DMS153 (cell line): ENCODE results near the gene CNTNAP2.

Source experiments
- DNase-seq: peaks from one replicate; lab custom pipeline; 2025; lab: John Stamatoyannopoulos, UW

The CNTNAP2 gene

DNA sequence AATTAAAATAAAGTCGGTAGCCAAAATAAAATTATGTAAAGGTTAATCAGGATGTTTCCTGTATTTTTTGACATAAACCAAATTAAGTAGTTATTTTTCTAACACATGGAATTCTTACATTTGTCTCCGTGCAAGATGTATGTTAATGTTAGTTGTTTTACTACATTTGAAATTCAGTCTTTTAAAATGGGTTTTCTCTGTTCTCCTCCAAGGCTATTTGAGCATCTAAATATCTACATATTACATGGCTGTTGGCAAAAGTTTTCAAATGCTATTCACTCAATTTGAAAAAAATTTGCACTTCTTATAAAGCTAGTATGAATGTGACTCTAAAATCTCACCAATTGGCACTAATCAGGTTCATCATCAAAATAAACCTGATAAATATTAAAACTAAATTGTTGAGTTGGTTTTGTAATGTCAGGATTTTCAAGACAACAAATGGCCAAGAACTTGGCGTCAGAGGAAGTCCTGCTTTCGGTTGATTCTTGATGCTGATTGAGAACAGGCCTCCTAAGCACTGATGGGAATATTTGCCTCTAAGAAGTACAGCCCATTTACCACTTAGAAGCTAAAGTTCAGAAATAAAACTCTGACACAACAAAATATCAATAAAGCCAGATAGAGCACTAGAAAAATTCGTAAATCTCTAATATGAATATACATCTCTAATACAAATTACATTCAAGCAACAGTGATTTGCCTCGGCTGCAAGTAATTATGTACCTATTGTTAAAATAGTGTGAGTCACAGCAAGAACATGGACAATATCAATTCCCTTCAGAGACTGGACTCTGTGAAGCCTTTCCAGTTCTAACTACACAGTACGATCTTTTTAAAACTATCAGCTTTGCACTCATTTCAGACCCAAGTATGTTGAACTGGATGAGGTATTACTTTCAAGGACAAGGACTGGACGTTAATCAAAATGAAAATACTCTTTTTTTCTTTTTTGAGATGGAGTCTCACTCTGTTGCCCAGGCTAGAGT, 1740.8 kb downstream of the CNTNAP2 start:
- no peak for DNase-seq

DNA sequence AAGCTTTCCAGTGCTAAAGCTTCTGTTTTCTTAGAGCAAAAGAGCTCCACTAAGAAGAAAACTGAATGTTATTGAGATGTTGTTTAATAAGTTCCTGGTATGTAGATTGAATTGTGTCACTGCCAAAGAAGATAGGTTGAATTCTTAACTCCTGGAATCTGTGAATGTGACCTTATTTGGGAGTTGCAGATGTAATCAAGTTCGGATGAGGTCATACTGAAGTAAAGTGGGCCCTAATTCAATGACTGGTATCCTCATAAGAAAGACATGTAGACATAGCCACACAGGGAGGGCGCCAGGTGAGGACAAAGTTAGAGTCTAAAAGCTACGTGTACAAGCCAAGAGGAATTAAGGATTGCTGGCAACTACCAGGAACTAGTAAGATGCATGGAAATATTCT, 1741.8 kb downstream of the CNTNAP2 start:
- DNase-seq: no peak

DNA sequence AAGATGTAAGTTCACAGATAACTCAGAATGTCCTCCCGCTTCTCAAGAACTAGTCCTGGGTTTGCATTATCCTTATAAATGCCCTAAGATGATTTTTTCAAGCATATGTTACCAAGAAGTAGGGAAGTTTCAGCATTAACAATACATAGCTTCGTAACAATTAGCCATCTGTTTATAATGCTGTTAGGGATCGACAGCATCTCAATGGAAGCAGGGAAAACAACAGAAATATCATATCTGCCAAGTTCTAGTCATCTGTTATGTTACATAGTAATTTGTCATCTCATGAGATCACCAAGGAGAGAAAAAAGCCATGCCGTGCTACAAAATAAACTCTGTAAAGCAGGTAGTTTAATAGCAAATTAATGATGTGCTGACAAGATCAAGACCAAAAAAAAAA, 1742.4 kb downstream of the CNTNAP2 start:
- no peak for DNase-seq

DNA sequence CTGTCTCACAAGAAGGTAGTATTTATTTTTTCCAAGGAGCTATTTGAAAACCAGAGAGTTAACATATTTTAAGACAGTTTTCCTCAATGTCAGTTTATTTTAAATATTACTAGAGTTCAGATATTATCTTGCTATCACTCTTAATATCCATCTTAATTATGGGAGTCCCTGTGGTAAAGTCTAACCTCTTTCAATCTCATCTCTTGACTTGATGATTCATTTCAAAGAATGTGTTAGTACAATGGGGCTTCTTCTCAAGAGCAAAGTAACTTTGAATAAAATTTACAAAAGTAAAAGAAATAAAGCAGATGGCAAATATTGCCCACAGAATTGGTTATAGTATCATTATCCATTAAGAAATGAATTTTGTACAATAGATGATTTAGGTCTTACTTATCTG, 1742.9 kb downstream of the CNTNAP2 start:
- DNase-seq: no peak

DNA sequence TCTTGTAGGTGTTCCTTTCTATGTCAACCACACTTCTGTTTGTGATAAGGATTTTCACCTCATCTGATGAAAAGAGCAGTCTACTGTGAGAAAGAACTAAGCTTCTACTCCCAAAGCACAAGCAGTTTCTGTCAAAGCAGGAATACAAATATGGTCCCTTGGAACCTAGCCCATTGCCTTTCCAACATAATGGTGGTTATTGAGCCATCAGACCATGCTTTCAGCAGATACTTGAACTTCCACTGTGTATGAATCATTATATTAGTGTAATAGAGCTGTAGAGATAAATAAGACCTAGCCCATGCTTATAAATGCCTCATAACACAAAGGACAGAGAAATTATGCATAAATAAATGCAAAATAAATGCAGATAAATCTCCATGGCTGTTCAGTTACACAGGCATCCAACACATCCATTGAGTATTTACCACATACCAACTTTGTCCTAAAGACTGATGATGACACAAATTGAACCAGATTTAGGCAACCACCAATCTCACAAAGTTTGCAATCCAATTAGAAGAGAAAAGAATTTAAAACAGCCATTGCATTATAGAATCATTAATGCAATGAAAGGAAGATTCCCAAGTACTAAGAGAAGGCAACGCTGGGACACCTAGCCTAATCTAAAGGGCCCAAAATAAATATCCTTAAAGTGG, 1744.6 kb downstream of the CNTNAP2 start:
- peak; percentile 40 for DNase-seq

DNA sequence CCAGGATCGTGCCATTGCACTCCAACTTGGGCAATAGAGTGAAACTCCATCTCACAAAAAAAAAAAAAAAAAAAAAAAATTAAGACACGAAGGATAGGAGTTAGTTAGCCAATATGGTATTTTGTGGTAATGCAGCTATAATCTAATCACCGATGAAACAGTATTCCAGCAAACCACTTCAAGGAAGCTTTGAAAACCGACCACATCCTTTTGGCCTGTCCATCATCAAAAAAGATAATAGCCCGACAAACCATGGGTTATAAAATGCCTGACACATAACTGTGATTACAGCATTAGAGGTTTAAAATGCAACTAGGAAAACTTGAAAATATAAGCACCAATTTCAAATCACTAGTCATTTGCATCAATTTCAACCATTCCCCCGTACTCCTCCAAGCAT, 1745.3 kb downstream of the CNTNAP2 start:
- no peak for DNase-seq

DNA sequence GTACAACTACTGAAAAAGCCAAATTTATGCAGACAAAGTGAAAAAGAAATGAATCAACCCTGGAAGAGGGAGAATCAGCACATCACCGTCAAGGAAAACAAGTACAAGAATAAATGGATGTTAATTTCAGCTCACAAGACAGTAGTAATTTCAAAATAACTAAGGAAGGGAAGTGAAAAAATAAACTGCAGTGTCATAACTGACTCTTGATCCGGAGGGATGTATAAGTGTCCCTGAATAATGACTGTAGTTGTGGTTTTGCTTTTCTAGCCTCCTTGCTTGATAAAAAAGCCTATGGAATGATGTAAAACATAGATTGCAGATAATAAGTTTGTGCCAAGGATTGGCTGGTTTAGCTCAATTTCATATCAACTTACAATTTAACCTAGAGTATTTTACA, 1752.9 kb downstream of the CNTNAP2 start:
- DNase-seq: no peak

DNA sequence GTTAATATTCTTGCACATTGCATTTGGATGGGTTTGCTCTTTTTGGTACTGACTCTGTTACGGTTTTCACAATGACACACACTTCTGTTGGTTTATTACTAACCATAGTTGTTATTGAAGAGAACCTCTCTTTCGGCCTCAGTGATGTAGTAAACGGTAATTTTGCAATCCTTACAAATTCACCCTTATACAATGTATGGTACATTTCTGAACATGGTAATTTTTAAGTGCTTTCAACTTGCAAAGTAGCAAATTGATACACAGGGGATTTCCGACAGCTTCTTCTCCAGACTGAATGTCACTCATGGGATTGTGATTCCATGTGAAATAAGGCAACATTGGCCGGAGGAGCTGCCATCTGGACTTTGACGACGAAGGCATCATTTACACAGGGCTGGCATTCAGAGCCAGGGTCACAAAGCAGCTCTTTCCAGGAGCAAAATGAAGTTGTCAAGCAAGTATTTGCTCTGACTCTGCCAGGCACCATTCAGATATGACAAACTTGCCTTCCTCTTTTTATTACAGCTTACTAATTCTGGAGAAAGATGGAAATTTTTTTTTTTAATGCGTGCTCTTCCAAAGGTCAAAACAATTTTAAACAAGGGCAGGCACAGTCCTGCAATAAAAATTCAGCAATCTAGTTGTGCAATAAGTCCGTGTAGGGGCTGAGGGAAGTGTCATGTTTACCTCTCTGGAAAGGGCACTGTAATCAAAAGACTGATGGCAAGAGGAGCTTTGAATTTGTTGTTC, 1762.5 kb downstream of the CNTNAP2 start:
- DNase-seq: peak; percentile 60

DNA sequence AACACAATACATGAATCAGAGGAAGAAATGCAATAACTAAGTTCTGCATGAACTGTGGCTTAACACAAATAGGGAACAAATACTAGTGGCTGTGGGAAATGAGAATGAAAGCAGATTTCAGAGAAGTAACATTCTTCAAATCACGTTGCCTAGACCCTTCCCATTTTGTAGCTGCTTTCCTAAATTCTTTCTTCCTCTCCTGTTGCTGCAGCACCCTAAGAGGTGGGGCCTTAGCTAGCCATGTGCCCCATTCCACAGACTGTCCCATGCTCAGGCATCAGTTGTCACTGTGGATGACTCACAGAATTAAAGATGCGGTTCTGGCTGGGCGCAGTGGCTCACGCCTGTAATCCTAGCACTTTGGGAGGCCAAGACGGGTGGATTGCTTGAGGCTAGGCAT, 1769.3 kb downstream of the CNTNAP2 start:
- no peak for DNase-seq

DNA sequence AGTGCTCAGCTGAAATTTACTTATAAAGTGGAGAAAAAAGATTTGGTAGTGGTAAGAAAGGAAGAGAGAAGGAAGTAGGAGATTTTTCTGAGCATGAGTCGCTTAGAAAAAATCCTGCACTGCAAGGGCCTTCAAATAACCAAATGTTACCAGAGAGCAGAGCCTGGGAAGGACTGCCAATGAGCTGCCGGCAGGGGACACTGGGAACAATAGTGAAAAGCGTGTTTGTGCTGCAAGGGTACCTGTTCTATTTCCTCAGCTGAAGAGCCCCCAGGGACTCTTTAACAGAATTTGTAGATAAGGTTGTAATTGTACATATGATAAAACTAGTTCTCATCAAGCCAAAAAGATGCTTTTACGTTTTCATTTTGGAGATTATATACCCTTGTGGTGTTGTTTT, 1777.7 kb downstream of the CNTNAP2 start:
- peak; percentile 59 for DNase-seq

DNA sequence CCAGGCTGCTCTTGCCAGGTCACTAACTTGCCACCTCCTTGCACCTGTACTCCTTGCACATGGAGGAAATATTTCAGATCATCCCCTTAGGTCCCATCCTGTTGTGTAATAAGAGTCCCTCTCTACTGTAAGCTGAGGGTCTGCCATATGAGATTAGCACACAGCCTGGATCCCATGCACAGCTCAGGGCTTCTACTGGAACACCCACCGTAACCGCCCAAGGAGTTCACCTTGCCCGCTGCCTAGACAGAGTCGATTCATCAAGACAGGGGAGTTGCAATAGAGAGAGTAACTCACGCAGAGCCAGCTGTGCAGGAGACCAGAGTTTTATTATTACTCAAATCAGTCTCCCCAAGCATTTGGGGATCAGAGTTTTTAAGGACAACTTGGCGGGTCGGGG, 1779.5 kb downstream of the CNTNAP2 start:
- no peak for DNase-seq

DNA sequence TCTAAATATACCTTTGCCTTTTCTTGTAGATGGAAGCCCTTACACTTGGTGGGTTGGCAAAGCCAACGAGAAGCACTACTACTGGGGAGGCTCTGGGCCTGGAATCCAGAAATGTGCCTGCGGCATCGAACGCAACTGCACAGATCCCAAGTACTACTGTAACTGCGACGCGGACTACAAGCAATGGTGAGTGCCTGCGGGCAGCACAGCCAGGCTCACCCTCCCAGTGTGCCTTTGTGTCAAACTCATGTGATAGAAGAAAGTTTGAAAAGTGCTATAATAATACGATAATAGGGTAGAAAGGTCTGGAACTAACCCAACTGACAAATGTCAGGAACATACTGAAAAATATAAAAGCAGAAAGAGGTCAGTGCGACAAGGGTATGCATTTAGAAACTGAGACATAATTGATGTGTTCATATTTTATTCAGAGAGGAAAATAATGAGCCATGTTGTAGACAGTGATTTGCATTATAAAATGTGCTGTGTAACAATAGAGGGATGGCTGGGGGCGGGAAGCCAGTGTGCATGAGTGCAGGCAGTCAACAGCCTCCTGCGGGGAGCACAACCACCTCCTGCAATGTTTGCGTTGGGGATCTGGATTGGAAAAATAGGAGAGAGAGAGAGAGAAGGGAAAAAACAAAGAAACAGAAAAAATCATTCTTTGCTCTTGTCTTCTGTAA, 1787.1 kb downstream of the CNTNAP2 start:
- no peak for DNase-seq

DNA sequence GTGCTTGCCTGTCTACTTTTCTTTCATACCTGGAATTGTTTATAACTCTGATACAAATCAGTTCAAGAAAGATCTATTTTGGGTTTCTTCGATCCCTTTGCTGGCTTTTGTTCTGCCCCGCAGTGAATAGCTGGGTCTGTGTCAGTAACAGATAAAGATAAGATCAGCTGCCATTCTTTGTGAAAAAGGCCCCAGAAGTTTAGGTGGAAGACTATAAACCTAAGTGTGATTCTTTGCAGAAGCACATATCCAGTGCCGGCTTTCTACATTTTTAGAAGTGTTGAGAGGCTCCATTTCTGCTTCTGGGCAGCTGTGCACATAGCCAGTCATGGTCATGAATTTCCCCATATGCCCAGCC, 1787.6 kb downstream of the CNTNAP2 start:
- no peak for DNase-seq

DNA sequence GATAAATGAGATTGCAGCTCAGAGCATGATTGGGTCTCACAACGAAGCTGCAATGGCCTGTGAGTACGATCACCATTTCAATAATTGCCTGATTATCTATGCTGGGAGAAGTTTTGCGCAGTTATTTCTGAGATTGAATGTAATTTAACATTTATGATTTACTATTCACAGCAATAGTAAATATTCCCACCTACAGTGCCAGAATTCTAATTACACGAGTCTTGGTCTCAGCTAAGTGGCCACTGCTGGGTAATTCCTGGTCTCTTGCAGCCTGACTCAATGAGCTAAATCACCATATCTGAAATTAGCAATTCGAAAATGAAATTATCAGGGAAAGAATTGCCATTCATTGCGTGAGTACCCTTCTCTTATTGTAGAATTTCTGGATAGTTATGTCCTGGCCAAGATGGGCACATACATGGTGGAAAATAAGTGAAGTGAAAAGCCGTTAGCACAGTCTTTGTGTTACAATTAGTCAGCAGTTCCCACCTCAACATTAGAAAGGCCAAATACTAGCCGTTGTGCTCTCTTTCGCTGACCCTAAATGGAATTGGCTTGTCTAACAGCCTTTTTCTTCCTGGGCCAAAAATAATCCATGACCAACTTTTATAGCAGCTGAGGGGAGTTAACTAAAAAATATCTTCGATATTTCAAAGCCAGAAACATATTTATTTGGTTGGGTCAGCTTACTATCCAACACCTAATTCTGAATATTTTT, 1793.0 kb downstream of the CNTNAP2 start:
- no peak for DNase-seq

DNA sequence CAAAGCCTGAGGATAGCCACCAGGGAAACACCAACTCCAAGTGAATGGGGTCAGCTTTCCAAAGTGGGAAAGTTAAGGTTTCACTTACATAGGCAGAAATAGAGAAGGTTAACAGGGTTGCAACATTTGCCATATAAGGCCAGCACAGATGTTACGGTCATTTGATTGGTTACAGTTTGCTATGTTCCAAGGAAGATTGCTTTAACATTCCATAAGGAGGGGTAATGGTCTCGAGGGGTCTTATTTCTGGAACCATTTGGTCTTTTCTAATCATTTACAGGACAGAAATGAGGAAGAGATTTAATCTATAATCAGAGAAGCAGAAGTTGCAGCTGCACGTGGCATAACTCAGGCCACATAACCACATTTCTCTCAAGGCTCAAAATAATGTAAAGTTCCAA, 1794.6 kb downstream of the CNTNAP2 start:
- no peak for DNase-seq

DNA sequence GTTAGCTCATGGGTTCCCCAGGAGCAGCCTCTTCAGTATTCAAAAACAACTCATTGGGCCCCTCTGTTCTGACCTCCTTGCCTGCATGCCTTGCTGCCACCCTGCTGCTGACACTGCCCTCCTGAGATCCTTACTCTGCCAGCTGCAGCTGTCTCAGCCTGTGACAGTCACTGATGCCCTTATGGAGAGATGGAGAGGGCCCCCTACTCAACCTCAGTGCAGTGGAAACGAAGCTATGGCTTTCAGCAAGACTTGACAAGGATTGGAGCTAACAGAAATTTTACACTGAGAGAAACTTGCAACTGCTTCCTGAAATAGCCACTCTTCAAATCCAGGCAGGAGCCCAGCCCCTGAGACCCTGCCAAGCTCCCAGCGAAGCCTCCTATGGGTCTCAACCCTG, 1795.7 kb downstream of the CNTNAP2 start:
- DNase-seq: no peak

DNA sequence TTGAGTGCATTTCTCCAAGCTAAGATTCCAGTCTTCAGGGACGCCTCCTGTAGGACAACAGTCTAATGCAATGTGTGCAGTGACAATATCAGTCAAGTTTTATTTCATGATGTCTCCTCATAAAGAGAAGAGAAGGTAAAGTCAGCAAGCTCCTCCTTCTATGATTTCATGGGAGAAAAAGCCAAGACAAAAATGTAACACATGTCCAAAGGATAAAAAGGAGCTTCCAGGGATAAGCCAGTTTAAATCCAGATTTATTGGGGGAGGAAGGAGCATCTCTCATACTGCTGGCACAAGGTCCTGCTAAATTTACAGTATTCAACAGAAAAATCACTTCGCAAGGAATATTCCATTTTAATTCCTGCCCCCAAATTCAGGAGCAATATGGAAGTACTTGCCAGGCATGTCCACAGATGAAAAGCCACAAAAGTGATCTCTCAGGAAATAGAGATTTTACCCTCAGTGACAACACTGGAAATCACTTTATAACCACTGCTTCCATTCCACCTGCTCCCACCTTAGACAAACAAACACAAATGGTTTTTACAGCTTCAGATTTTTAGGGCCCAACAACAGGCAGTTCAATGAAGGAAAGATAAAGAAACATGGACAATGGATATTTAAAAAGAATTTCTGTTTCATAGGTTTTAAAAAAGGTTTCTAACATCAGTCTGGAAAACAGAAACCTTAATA, 1796.5 kb downstream of the CNTNAP2 start:
- DNase-seq: no peak

DNA sequence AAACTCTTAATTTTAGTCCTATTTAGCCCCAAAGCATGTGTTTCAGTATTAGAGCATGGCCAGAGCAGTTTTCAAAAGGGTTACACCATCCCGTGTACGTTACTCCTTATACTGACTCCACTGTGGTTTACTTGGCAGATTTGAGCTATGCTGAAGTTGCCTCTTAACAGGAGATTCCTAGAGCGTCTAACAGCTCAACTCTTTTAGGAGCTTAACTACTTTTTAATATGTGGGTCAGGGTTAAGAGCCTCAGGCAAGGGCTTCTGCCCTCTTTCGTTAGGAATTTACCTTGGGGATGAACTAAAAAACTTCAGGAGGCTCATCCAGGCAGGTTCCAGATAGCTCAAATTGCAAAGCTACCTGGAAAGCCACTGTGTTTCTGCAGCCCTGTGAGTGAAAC, 1799.2 kb downstream of the CNTNAP2 start:
- DNase-seq: no peak

DNA sequence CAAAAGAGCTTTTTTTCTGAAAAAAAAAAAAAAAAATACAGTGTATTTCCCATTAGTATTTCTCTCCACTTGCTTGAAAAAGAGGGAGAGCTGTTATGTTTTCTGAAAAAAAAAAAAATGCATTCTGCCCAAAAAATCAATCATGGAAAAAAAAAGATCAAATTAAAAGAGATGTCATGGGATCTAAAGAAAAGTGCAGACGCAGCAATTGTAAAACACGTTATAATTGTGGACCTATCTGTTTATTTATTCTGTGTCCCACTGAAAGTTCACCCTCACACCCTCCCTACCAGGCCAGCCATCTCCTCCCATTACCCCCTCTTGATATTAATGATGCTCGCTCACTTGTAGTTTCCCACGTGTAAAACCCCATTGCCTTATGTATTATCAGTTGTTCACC, 1800.0 kb downstream of the CNTNAP2 start:
- DNase-seq: no peak

DNA sequence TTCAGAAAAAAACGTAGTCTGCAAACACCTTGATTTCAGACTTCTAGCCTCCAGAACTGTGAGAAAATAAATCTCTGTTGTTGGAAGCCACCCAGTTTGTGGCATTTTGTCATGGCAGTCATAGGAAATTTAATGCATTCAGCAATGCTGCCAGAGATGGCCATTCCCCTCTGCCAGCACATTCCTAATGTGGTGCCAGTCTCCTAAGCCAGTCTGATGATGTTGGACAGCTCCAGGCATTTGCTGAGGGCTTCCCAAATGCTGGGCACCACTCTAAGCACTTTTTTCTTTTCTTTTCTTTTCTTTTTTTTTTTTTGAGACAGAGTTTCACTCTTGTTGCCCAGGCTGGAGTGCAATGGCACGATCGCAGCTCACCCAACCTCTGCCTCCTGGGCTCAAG, 1807.2 kb downstream of the CNTNAP2 start:
- no peak for DNase-seq

DNA sequence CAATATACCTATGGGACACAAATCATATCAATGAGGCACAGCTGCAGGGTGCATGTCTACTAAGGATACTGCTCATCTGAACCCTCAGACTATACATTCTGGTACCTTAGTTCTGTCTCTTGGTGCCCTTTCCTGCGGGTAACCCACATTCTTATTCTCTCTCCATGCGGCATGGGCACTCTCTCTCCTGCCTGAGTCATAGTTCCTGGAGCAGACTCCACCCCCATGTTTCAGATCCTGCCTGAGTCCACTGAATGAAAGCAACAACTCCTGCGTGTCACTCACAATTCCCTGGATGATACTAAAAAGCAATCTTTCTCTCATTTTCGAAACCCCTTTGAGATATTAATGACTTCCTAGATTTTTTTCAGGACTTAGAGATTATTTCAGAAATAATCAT, 1820.8 kb downstream of the CNTNAP2 start:
- no peak for DNase-seq
